H1 (cell line): ENCODE data around the gene RASSF5.

ENCODE experiments used
- BACH1 ChIP-seq: IDR thresholded peaks from 2 replicates; pipeline ENCODE4 v1.6.1; 2012; ENCODE audit warnings: low read length, improper control_type of control experiment
- BRCA1 ChIP-seq: IDR thresholded peaks from 2 replicates; pipeline ENCODE4 v1.6.1; 2012; ENCODE audit warnings: low read depth, low read length, improper control_type of control experiment
- CREB1 ChIP-seq: IDR thresholded peaks from 2 replicates; pipeline ENCODE4 v1.6.1; 2012; ENCODE audit warnings: inconsistent platforms
- EZH2 ChIP-seq: fragments of 200-600 bp; sonication (generic); IDR thresholded peaks from 2 replicates; pipeline ENCODE4 v1.7.1; 2012; ENCODE audit warnings: low read depth, mild to moderate bottlenecking, moderate library complexity, low read length, inconsistent platforms; ENCODE audit not compliant: severe bottlenecking
- HDAC6 ChIP-seq: IDR thresholded peaks from one replicate; pipeline ENCODE4 v1.7.1; 2012; ENCODE audit warnings: low read depth, mild to moderate bottlenecking, inconsistent platforms, low read length, moderate library complexity
- POLR2AphosphoS5 ChIP-seq: IDR thresholded peaks from 2 replicates; pipeline ENCODE4 v1.6.1; 2011; ENCODE audit warnings: low read depth, low read length
- RNF2 ChIP-seq: fragments of 200-900, 300-1000 bp; sonication (generic); IDR thresholded peaks from 2 replicates; pipeline ENCODE4 v1.7.1; 2016; ENCODE audit warnings: borderline replicate concordance, low read depth, mild to moderate bottlenecking, antibody characterized with exemption, low read length; ENCODE audit not compliant: poor library complexity, severe bottlenecking; ENCODE audit errors: missing control alignments
- SAP30 ChIP-seq: fragments of 300-600 bp; sonication (generic); IDR thresholded peaks from 2 replicates; pipeline ENCODE4 v1.7.1; 2012; ENCODE audit warnings: low read length, moderate library complexity, mild to moderate bottlenecking, inconsistent platforms; ENCODE audit not compliant: insufficient read depth, insufficient replicate concordance
- SP1 ChIP-seq: IDR thresholded peaks from 2 replicates; pipeline ENCODE4 v1.6.1; 2011; ENCODE audit warnings: low read depth, low read length
- TAF1 ChIP-seq: IDR thresholded peaks from 2 replicates; pipeline ENCODE4 v1.6.1; 2011; ENCODE audit warnings: mild to moderate bottlenecking, low read depth, low read length
- TF ChIP-seq, protein P1 (sequence below), 3 experiments: IDR thresholded peaks; 1 replicate in 2 of 3; 2 replicates in 1 of 3; pipeline versions ENCODE4 v1.5.1 to v1.6.1; 2011; ENCODE audit warnings: low read length in 3 of 3, mild to moderate bottlenecking in 3 of 3, inconsistent platforms in 2 of 3, low read depth in 1 of 3, moderate library complexity in 1 of 3; ENCODE audit not compliant: insufficient read depth in 1 of 3; ENCODE audit errors: control extremely low read depth in 1 of 3
- TF ChIP-seq, protein P2 (sequence below): IDR thresholded peaks from 2 replicates; pipeline ENCODE4 v1.6.1; 2011; ENCODE audit warnings: low read depth, mild to moderate bottlenecking, low read length; ENCODE audit not compliant: insufficient read depth
- TF ChIP-seq, protein P3 (sequence below): IDR thresholded peaks from 2 replicates; pipeline ENCODE4 v1.6.1; 2012; ENCODE audit warnings: low read length, inconsistent platforms

DNA sequence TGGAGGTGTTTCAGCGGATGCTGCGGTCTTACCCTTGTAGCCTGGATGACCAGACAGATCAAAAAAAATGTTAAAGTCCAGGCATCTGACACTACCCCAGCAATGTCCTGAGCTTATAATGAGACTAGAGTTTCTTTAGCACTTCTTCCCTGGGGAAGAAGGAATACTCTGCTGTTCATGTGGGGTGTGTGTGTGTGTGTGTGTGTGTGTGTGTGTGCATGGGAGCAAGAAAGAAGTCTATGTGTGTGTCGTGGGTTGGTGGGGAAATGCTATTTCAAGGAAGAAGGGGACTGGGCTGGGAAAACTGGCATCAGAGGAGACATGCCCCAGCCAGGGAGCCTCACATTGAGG, 3.0 kb upstream of the RASSF5 start:
- TF ChIP-seq BACH1, result no peak
- TF ChIP-seq SAP30, result no peak
- no peak for TF ChIP-seq POLR2AphosphoS5
- TF ChIP-seq, protein P1, sequence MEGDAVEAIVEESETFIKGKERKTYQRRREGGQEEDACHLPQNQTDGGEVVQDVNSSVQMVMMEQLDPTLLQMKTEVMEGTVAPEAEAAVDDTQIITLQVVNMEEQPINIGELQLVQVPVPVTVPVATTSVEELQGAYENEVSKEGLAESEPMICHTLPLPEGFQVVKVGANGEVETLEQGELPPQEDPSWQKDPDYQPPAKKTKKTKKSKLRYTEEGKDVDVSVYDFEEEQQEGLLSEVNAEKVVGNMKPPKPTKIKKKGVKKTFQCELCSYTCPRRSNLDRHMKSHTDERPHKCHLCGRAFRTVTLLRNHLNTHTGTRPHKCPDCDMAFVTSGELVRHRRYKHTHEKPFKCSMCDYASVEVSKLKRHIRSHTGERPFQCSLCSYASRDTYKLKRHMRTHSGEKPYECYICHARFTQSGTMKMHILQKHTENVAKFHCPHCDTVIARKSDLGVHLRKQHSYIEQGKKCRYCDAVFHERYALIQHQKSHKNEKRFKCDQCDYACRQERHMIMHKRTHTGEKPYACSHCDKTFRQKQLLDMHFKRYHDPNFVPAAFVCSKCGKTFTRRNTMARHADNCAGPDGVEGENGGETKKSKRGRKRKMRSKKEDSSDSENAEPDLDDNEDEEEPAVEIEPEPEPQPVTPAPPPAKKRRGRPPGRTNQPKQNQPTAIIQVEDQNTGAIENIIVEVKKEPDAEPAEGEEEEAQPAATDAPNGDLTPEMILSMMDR (IDR thresholded peaks at IDR 0.05; ENCODE audit: control extremely low read depth in 1 of 3, insufficient read depth in 1 of 3, low read depth in 1 of 3, low read length in 3 of 3), result no peak
- TF ChIP-seq, protein P2, sequence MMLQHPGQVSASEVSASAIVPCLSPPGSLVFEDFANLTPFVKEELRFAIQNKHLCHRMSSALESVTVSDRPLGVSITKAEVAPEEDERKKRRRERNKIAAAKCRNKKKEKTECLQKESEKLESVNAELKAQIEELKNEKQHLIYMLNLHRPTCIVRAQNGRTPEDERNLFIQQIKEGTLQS, result no peak
- TF ChIP-seq RNF2, result no peak
- TF ChIP-seq EZH2, result no peak
- TF ChIP-seq TAF1, result no peak
- TF ChIP-seq SP1, result no peak
- TF ChIP-seq, protein P3, sequence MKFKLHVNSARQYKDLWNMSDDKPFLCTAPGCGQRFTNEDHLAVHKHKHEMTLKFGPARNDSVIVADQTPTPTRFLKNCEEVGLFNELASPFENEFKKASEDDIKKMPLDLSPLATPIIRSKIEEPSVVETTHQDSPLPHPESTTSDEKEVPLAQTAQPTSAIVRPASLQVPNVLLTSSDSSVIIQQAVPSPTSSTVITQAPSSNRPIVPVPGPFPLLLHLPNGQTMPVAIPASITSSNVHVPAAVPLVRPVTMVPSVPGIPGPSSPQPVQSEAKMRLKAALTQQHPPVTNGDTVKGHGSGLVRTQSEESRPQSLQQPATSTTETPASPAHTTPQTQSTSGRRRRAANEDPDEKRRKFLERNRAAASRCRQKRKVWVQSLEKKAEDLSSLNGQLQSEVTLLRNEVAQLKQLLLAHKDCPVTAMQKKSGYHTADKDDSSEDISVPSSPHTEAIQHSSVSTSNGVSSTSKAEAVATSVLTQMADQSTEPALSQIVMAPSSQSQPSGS, result no peak
- TF ChIP-seq BRCA1, result no peak
- TF ChIP-seq CREB1, result no peak
- no peak for TF ChIP-seq HDAC6
